K562 (cell line): ENCODE data around the gene SAPCD1. TPM values are rescaled to one million over a fixed set of nuclear protein-coding genes. Genes with fewer than 3 reads are reported as not detected.

ENCODE experiments used
- CBFA2T2 ChIP-seq: fragments of 450-650 bp; conservative IDR thresholded peaks from 2 replicates; pipeline ENCODE4 v1.6.1; 2017; ENCODE audit warnings: mild to moderate bottlenecking
- EP300 ChIP-seq: IDR thresholded peaks from 2 replicates; pipeline ENCODE4 v1.6.1; 2012; ENCODE audit warnings: low read length, improper control_type of control experiment
- ETS2 ChIP-seq: IDR thresholded peaks from 2 replicates; pipeline ENCODE4 v1.6.1; 2016; ENCODE audit warnings: borderline replicate concordance, missing genetic modification characterization, mild to moderate bottlenecking, moderate library complexity, missing compliant biosample characterization; ENCODE audit not compliant: poor library complexity, severe bottlenecking
- FOSL1 ChIP-seq: fragments of 200-800 bp; sonication (Bioruptor generic); conservative IDR thresholded peaks from 2 replicates; pipeline ENCODE4 v1.6.1; 2016; ENCODE audit warnings: missing genetic modification characterization, missing compliant biosample characterization
- FOXK1 ChIP-seq: sonication (generic); formaldehyde crosslinking; IDR thresholded peaks from 2 replicates; pipeline ENCODE4 v1.8.0; 2022; ENCODE audit warnings: missing genetic modification reagents, mild to moderate bottlenecking, borderline replicate concordance
- GATAD2A ChIP-seq: fragments of 450-650 bp; IDR thresholded peaks from 2 replicates; pipeline ENCODE4 v1.6.1; 2017
- ILK ChIP-seq: fragments of 450-650 bp; IDR thresholded peaks from 2 replicates; pipeline ENCODE4 v1.6.1; 2016; ENCODE audit warnings: missing genetic modification characterization, low read depth, mild to moderate bottlenecking, missing compliant biosample characterization, moderate library complexity, borderline replicate concordance
- KDM4B ChIP-seq, 2 experiments: fragments of 450-650 bp in 1 of 2; sonication (generic) in 1 of 2; IDR thresholded peaks; 2 replicates each; pipeline ENCODE4 v1.6.1; 2016 to 2017; ENCODE audit warnings: borderline replicate concordance in 2 of 2, antibody characterized with exemption in 1 of 2, low read depth in 1 of 2, mild to moderate bottlenecking in 1 of 2
- MIER1 ChIP-seq: fragments of 450-650 bp; IDR thresholded peaks from 2 replicates; pipeline ENCODE4 v1.6.1; 2016; ENCODE audit warnings: antibody characterized with exemption, mild to moderate bottlenecking, low read depth
- NR1H2 ChIP-seq: sonication (generic); formaldehyde crosslinking; IDR thresholded peaks from 2 replicates; pipeline ENCODE4 v1.4.0; 2020; ENCODE audit warnings: mild to moderate bottlenecking, missing genetic modification reagents
- POLR2A ChIP-seq: fragments of 450-650 bp; conservative IDR thresholded peaks from 2 replicates; pipeline ENCODE4 v1.6.1; 2016
- TCF7L2 ChIP-seq: fragments of 150-350 bp; IDR thresholded peaks from 2 replicates; pipeline ENCODE4 v1.6.1; 2016; ENCODE audit warnings: low read depth, mild to moderate bottlenecking, low read length, moderate library complexity
- THRA ChIP-seq: fragments of 450-650 bp; IDR thresholded peaks from 2 replicates; pipeline ENCODE4 v1.6.1; 2017; ENCODE audit warnings: mild to moderate bottlenecking, moderate library complexity
- ZBTB9 ChIP-seq: fragments of 450-650 bp; formaldehyde crosslinking; IDR thresholded peaks from 2 replicates; pipeline ENCODE4 v1.4.0; 2020; ENCODE audit warnings: mild to moderate bottlenecking, moderate library complexity
- ZFP36 ChIP-seq: fragments of 150-350 bp; IDR thresholded peaks from 2 replicates; pipeline ENCODE4 v1.6.1; 2018; ENCODE audit warnings: low read length, low read depth; ENCODE audit not compliant: partially characterized antibody
- ZHX1 ChIP-seq: fragments of 150-350 bp; conservative IDR thresholded peaks from 2 replicates; pipeline ENCODE4 v1.6.1; 2014; ENCODE audit warnings: low read length
- ZNF217 ChIP-seq: sonication (generic); formaldehyde crosslinking; IDR thresholded peaks from 2 replicates; pipeline ENCODE4 v1.8.0; 2022; ENCODE audit warnings: mild to moderate bottlenecking, missing genetic modification reagents
- ZNF639 ChIP-seq, 2 experiments: fragments of 200-800 bp in 1 of 2; sonication (Bioruptor generic) in 1 of 2; sonication (generic) in 1 of 2; formaldehyde crosslinking in 1 of 2; IDR thresholded peaks in 1 of 2; conservative IDR thresholded peaks in 1 of 2; 2 replicates each; pipeline versions ENCODE4 v1.5.0 to v1.6.1; 2016 to 2020; ENCODE audit warnings: missing compliant biosample characterization in 1 of 2, missing genetic modification characterization in 1 of 2, missing genetic modification reagents in 1 of 2
- ZNF717 ChIP-seq: fragments of 250-450 bp; sonication (Bioruptor Pico); IDR thresholded peaks from 2 replicates; pipeline ENCODE4 v1.5.0; 2021
- ZSCAN32 ChIP-seq: fragments of 450-650 bp; formaldehyde crosslinking; IDR thresholded peaks from 2 replicates; pipeline ENCODE4 v1.4.0; 2020; ENCODE audit warnings: mild to moderate bottlenecking, moderate library complexity
- ZZZ3 ChIP-seq: fragments of 450-650 bp; IDR thresholded peaks from 2 replicates; pipeline ENCODE4 v1.6.1; 2016; ENCODE audit warnings: antibody characterized with exemption, mild to moderate bottlenecking, moderate library complexity
- polyA plus RNA-seq, 8 experiments: library from polyadenylated mRNA; depleted of rRNA in 4 of 8; stranded (reverse) in 5 of 8; unstranded in 3 of 8; fragments of >200 nt; fragmentation: Nextera tagmentation in 2 of 8; fragmentation: Illumina TruSeq in 1 of 8; extraction: Ambion mirVana in 2 of 8; extraction: Trizol in 1 of 8; gene quantifications; 2 replicates each; pipeline versions ENCODE4 v1.2.1 to v1.2.3, GENCODE V29; 2011 to 2014; ENCODE audit warnings: inconsistent platforms in 1 of 8, missing spikeins in 1 of 8
- total RNA-seq, 7 experiments: library from RNA; depleted of rRNA in 6 of 7; stranded (reverse); fragments of >200 nt in 6 of 7; fragmentation: Illumina TruSeq in 2 of 7; extraction: Trizol in 2 of 7; gene quantifications; 2 replicates each; pipeline versions ENCODE4 v1.2.1 to v1.2.3, GENCODE V29; 2011 to 2021; ENCODE audit warnings: low replicate concordance in 1 of 7

SAPCD1 gene
- total and polyA plus RNA-seq, 9 of the 15 experiments (the other 6 are each of a cell fraction or from before 2014, with no cell fraction given), result 2.6 to 30.2 (median 7.4) TPM

GRCh38 chr6:31781244-31782125 is 19.0 kb downstream of the SAPCD1 start (continued):
- no peak for TF ChIP-seq ZHX1
- TF ChIP-seq CBFA2T2, result no peak
- TF ChIP-seq EP300, result no peak
- no peak for TF ChIP-seq ZSCAN32
- no peak for TF ChIP-seq ZBTB9 (CRISPR knock-in tag)
- no peak for TF ChIP-seq TCF7L2
- TF ChIP-seq NR1H2 (CRISPR knock-in tag), result no peak
- TF ChIP-seq ZNF717, result no peak
- TF ChIP-seq ILK, result no peak
- TF ChIP-seq FOXK1, result no peak
- no peak for TF ChIP-seq ZNF217
- TF ChIP-seq ZFP36, result no peak
- TF ChIP-seq KDM4B (IDR thresholded peaks at IDR 0.05; ENCODE audit: borderline replicate concordance in 2 of 2, low read depth in 1 of 2), result no peak
- TF ChIP-seq MIER1, result no peak
- no peak for TF ChIP-seq FOSL1 (tag)
- no peak for TF ChIP-seq GATAD2A
- no peak for TF ChIP-seq THRA
- TF ChIP-seq ZZZ3, result no peak
- peak; percentile 39; the same call in 1 of the 2 replicates for TF ChIP-seq POLR2A
- TF ChIP-seq ETS2 (tag), result no peak
- TF ChIP-seq ZNF639 (CRISPR knock-in tag; conservative IDR thresholded peaks at IDR 0.05 in 1 of 2, IDR thresholded peaks at IDR 0.05 in 1 of 2), result no peak
